ENCODE measurements around the gene IRX2.
A peak's percentile ranks its signal among the peaks of the same experiment; 100 is the strongest.

IRX2 gene

GRCh38 chr5:2751592-2752021, at the start of gene IRX2:
Gene IRX2, minus strand, starts transcription at chr5:2751677. Its CDS starts 264 bp downstream, at chr5:2751413.
- DNase-seq = peak; percentile 17

DNA sequence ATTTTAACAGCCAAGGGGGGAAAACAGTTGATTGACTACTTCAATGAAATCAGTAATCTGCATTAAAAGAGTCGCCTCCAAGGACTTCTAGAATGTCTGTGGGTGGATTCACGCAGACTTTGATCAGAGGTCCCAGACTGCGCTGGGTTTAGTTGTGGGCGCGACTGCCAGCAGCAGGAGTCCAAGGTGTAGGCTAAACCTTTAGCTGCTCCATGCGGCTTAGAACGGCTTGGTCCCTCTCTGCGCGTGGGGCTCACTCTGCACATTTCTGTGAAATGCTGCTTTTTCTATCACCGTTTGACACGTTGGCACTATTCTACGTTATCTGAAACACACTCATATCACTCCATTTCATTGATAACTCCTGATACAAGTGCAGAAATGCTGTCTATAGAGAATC, 48.6 kb upstream of the IRX2 start:
- DNase-seq = no peak

- no peak for DNase-seq
Measured at GRCh38 chr5:2797981-2798380, 46.5 kb upstream of the IRX2 start.

DNA sequence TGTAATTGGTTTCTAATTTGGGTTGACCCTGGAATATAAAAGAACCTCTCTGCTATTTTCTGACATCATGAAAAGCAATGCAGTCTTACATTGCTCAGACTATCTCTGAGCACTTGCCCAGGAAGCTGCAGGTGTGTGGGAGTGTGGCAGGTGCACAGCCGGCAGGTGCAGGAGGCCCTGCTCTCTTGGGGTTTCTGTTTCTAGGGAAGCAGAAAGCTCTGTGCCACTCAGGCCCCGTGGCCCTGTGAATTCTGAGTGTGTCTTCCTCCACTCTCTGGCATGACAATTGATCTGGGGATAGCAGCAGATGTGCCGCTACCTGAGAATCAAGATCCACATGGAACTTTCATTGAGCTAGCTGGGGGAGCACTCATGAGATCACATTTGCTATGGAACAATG, 45.7 kb upstream of the IRX2 start:
- DNase-seq = no peak

- no peak for DNase-seq
Measured at GRCh38 chr5:2783223-2783622, 31.7 kb upstream of the IRX2 start.

- no peak for DNase-seq
Measured at GRCh38 chr5:2782658-2783057, 31.2 kb upstream of the IRX2 start.

GRCh38 chr5:2780421-2781171, 29.1 kb upstream of the IRX2 start:
- no peak for DNase-seq

DNA sequence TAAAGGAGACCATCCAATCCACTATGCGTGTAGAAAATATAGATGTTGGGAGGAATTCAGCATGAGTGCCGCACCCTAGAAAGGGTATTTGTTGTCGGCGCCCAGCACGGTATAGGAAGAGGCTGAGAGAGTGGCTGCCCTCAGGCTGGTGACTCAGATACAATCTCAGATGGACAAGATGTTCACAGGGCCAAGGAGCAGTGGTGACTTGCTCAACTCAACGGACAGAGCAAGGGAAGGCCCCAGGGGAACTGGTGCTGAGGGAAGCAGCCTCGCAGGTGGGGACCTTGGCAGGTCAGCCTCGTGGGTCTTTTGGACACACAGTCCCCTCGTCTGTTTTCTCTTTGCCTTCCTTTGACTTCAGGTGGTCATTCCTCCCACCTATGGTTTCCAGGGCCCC, 28.0 kb upstream of the IRX2 start:
- DNase-seq = no peak

DNA sequence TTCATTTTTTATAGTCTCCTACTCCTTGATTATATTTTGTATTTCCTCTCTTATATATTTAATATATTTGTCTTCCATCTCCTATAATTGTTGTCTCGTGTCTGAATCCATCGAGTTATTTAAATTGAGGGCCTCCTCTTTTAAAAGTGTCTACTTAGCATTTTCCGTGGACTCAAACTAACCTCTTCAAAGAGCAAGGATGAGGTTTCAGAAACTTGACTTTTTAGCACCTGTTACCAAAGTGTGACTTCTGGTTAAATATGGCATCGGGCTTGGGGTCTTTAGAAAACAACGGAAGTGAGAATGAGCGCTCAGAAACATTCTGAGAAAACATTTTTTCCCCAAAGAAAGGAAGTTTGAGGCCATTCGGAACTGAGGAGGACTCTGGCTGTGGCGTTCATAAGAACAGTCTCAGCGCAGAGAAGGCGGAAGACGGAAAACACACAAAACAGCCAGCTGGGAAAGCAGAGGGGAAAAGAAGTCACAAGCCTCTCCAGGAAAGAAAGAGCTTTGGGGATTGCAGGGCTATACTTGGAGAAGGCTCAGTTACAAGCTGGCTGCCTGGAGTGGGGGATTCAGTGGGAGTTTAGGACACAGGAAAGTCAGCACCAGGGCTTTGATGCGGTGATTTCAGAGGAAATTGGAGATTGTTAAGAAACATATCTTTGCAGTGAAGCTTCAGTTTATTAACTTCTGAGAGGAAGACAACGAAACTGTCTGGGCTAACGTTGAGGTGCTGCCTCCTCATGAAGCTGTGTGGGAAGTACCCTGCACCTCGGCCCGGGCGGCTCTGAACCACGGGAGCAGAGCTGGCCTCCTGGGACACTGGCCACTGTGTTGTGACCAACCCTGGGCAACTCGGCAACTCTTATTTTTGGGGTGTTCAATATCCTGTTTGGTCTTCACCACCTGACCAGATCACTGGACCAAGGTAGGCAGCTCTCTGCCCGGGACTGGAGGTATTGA, 25.1 kb upstream of the IRX2 start:
- no peak for DNase-seq

DNA sequence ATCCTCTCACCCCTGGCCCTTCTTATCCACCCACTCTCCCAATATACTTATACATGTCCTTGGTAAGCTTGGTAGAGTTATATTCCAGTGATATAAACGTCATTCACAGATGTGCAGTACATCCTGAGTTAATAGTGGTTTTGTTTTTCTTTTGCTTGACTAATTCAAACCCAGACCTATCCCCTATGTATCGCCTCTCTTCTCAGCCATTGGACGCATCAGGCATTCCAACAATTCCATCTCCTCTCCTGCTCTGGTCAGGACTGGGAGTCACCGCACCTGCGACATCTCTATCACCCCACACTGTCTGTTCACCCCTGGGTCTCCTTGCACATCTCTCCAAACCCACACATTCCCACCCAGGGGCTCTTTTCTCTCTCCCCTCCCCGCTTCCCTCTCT, 21.9 kb upstream of the IRX2 start:
- DNase-seq = no peak

DNA sequence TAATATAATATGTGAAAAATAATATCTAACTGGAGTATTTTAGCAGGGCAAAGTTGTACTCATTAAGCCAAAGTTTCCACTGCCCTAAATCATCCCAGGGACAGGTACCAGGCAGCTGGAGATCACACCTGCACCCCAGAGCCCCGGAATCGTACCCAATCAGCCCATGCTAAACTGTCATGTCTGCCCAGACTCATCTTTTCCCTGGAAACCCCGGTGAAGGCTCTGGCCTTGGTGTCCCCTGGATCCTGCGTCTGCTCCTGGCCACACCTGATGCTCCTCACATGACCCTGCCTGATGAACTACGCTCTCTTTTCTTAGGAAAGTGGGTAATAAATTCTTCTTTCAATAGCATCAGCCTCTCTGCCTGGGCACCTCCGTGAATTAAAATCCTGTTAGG, 15.6 kb upstream of the IRX2 start:
- no peak for DNase-seq

DNA sequence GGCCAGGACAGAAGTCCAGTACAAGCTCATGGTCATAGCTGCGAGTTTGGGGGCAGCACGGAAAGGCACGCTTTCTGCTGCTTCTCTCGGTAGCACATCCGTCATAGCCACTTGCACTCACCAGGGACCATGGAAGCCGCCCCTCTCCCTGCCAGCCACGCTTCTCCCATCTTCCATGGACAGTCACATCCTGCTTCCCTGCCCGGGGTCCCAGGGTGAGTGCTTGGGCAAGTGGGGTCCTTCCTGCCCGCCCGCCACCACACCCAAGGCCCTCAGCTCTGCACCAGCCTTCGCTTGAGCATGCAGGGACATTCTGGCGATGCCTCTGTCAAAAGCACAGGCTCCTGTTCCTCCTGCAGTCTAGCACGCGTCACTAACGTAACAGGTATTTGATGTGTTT, 13.1 kb upstream of the IRX2 start:
- no peak for DNase-seq

DNA sequence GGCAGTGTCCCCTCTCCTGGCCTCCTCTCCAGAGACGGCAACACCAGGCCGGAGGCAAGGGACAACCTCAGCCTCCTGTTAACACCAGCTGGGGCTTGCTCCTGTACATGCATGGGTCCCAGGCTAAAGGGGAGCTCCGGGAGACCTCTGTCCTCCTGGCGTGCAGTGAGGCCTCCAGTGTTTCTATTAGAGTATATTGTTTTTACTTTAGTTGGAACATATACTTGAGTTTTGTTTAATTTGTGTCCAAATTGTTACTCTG, 12.0 kb upstream of the IRX2 start:
- no peak for DNase-seq

GRCh38 chr5:2762744-2763532, 11.5 kb upstream of the IRX2 start:
- DNase-seq = no peak

GRCh38 chr5:2761921-2762488, 10.5 kb upstream of the IRX2 start:
- no peak for DNase-seq

DNA sequence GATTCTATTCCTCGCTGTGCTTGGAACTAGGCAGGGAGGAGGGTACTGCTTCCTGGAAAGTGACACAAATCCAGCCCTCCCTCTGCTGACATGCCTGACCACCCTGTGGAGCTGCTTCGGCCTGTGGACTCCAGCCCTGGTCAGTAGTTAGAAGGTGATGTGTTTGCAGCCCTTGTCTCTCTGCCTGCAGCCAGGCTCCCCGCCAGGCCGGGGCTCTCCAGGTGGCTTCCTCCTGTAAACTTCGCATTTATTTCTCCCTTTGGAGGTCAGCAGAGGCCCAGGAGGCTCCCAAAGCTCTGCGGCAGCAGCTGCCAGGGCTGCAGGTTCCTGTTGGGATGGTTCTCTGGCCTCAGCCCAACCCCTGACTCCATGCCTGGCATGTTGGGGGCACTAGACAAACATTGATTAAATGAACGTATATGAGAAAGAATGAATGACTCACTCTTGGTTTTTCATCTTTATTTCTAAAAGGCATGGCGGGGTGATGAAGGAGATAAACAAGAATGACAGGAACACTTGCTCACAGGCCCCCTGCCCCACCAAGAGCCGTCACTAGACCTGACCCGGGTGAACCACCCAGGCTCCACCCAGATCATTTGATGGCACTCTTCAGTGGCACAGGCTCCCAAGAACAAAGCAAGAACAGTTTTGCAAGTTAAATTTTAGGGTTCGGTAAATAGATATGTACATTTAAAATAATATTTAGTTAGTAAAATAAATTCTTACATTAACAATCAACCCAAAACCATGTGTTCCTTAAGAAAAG, 8.4 kb upstream of the IRX2 start:
- DNase-seq = no peak

DNA sequence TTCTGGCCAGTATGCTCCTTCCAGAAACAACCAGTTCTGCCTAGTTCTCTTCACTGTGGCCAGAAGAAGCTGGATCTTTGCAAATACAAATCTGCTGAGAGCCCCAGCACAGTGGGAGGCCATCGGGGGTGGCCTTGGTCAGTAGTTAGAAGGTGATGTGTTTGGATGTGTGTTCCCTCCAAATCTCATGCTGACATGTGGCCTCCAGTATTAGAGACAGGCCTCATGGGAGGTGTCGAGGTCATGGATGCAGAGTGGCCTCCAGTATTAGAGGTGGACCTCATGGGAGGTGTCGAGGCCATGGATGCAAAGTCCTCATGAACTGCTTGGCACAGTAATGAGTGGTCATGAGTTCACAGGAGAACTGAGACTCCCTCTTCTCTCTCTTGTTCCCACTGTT, 7.6 kb upstream of the IRX2 start:
- DNase-seq = no peak

GRCh38 chr5:2758632-2759031, 7.2 kb upstream of the IRX2 start:
- DNase-seq = no peak

DNA sequence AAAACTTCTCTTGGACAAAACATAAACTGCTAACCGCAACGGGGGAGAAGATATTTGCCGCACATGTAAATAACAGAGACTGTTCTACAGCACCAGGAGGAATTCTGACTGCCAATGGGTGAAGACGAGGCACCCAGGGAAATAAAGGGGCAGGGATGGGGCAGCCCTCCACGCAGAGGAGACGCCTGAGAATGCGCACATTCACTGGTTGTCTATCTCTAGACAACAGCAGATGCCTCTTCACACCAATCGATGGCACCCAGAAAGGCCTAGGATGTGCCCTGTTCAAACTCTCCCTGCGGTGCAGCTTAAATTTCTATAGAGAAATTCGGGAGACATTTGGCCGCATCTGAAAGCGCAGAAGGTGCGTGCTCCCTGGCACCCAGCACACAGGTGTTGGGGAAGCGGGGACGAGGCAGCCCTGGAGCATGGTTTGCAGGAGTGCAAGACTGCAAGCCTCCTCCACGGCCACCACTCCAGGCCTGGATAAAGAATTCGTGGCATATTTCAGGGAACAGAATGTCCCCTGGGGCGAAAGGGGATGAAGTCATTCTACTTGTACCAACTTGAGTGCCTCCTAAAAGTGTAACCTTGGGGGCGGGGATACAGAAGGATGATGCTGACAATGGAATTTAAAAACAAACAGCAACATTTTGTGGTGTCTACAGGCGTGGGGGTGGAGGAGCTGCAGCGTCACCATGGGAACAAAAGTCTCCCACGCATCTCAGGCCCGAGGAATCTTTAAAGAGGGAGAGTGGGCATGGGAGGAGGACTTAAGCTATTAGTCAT, 6.3 kb upstream of the IRX2 start:
- DNase-seq = no peak

DNA sequence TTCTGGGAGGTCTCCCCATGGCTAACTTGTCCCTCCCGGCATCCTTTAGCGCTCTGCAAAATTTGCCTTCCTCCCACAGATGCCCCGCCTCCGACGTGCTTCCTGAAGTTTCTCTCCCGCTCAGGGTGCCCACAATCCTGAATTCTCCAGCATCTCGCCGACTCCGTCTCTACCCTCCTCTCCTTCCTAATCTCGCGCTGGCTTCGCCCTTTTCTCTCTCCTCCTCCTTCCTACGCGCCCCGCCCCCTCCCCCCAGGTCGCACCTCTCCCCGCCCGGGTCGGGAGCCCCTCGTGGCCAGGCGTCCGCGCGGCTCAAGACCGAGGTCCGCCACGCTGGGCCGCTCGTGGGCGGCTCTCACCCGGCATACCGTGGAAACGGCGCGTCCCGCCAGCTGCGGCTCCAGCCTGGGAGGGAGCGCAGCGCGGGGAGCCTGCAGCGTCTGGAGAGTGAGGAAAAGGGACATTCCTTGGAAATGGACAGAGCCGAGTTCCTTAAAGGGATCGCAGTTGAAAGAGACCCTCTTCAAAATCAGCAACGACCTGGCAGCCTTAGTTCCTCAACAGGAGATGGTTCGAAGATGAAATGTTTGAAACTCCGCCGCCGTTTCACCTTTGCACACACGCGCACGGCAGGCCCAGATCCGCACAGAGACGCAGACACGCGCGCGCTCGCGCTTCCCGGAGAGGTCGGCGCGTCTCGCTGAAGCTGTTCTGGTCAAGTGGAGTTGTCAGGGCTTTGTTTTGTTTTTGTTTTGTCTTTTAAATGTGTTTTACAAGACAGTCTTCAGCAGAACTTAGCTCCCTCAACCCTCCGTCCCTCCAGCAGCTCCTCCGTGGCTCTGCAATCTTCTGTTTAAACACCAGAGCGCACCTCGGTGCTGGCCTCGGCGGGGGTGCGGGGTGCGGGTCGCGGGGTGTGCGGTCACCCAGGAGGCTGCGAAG, 5.0 kb upstream of the IRX2 start:
- DNase-seq = no peak

Data from stimulated activated CD4-positive, alpha-beta T cell treated with anti-CD3 and anti-CD28 coated beads, Interleukin-15, amount 100 ng/mL, for 24 hours (primary cell).